ENCODE results near the gene KIF3A. TPM values are rescaled to one million over a fixed set of nuclear protein-coding genes. Genes with fewer than 3 reads are reported as not detected.

Gene KIF3A
- polyA plus RNA-seq, 1 of the 3 experiments (the other 2 are of a cell fraction): 5.1 TPM

- Histone ChIP-seq H3K9me3 (no peaks in the 10 kb centered on the region), H3K79me2 (ENCODE audit: insufficient read depth) (no peaks in the 10 kb centered on the region), H2AFZ (ENCODE audit: low read depth) (no peak overlapping the region), H3K4me2 (no peak overlapping the region), H4K20me1 (ENCODE audit: insufficient read depth) (no peaks in the 10 kb centered on the region), H3K4me1 (ENCODE audit: control insufficient read depth in 1 of 2, insufficient read depth in 2 of 2, low read depth in 1 of 2, low read length in 1 of 2) (peaks cover 17 to 18% of the 10 kb centered on the region in 2 experiments; a peak in 2 of 4 replicates), H3K9ac (no peak overlapping the region), H3K36me3 (replicated peaks in 1 of 2; ENCODE audit: control insufficient read depth in 1 of 2, insufficient read depth in 2 of 2, low read length in 1 of 2) (no peaks in the 10 kb centered on the region), H3K27ac (ENCODE audit: low read depth in 2 of 2, low read length in 1 of 2) (no peak overlapping the region), H3K9me2 (no peaks in the 10 kb centered on the region), H3K4me3 (ENCODE audit: low read depth in 2 of 2, low read length in 1 of 2) (no peak overlapping the region), H3K27me3 (ENCODE audit: insufficient read depth) (no peaks in the 10 kb centered on the region), H3F3A (replicated peaks; ENCODE audit: insufficient read depth) (peaks cover 6% of the 10 kb centered on the region)
- no peak for DNase-seq
- no peak for TF ChIP-seq IRF3 (IDR thresholded peaks at IDR 0.05; ENCODE audit: low read depth, low read length)
- no peak for TF ChIP-seq PBX3 (IDR thresholded peaks at IDR 0.05)
- TF ChIP-seq JUND (IDR thresholded peaks at IDR 0.05): no peak
- TF ChIP-seq GATA2 (CRISPR knock-in tag; IDR thresholded peaks at IDR 0.05): no peak
- TF ChIP-seq POLR2AphosphoS5 (IDR thresholded peaks at IDR 0.05; ENCODE audit: low read depth, low read length): no peak
- TF ChIP-seq EZH2phosphoT487 (IDR thresholded peaks at IDR 0.05; ENCODE audit: borderline replicate concordance, low read depth): no peak
- no peak for TF ChIP-seq FOSL2 (IDR thresholded peaks at IDR 0.05; ENCODE audit: borderline replicate concordance, low read depth)
- TF ChIP-seq RXRA (IDR thresholded peaks at IDR 0.05; ENCODE audit: borderline replicate concordance, low read depth): no peak
- TF ChIP-seq CHD2 (IDR thresholded peaks at IDR 0.05; ENCODE audit: low read length, partially characterized antibody): no peak
- no peak for TF ChIP-seq CTCF (IDR thresholded peaks at IDR 0.05)
- TF ChIP-seq FOXJ3 (CRISPR knock-in tag; IDR thresholded peaks at IDR 0.05): no peak
- TF ChIP-seq USF1 (IDR thresholded peaks at IDR 0.05; ENCODE audit: borderline replicate concordance, low read depth): no peak
- POLR2A ChIA-PET: no interaction called here
- CTCF ChIA-PET: interaction anchor here (0.8 to 2.0 kb wide), 3 partner anchors 10 to 32 kb away, joined by 3 to 7 read pairs (median 4); no protein-coding TSS in a partner anchor
- 89% methylated on average over 4 of the region's 4 CpGs for WGBS (ENCODE audit: low lambda C conversion rate)
Observed at GRCh38 chr5:132785864-132786263, 48.5 kb upstream of the KIF3A start.

GRCh38 chr5:132785365-132785764 is 48.0 kb upstream of the KIF3A start:
- no peak overlapping the region for H3K4me2 ChIP-seq
- H3F3A ChIP-seq (replicated peaks; ENCODE audit: insufficient read depth): peaks cover 6% of the 10 kb centered on the region
- DNase-seq: no peak
- H4K20me1 ChIP-seq (ENCODE audit: insufficient read depth): no peaks in the 10 kb centered on the region
- H3K36me3 ChIP-seq (replicated peaks in 1 of 2; ENCODE audit: control insufficient read depth in 1 of 2, insufficient read depth in 2 of 2, low read length in 1 of 2): no peaks in the 10 kb centered on the region
- CTCF ChIA-PET: interaction anchor here (0.8 to 2.0 kb wide), 3 partner anchors 15 to 35 kb away, joined by 3 to 8 read pairs (median 7); no protein-coding TSS in a partner anchor
- no peak overlapping the region for H3K27ac ChIP-seq (ENCODE audit: low read depth in 2 of 2, low read length in 1 of 2)
- peaks cover 17 to 18% of the 10 kb centered on the region in 2 experiments; a peak in 2 of 4 replicates for H3K4me1 ChIP-seq (ENCODE audit: control insufficient read depth in 1 of 2, insufficient read depth in 2 of 2, low read depth in 1 of 2, low read length in 1 of 2)
- H3K9ac ChIP-seq: no peak overlapping the region
- H3K27me3 ChIP-seq (ENCODE audit: insufficient read depth): no peaks in the 10 kb centered on the region
- POLR2A ChIA-PET: no interaction called here
- H3K79me2 ChIP-seq (ENCODE audit: insufficient read depth): no peaks in the 10 kb centered on the region
- H3K9me2 ChIP-seq: no peaks in the 10 kb centered on the region
- H2AFZ ChIP-seq (ENCODE audit: low read depth): peak overlapping the region; percentile 41; the same call in 1 of the 2 replicates
- 73% methylated on average over 5 of the region's 5 CpGs for WGBS (ENCODE audit: low lambda C conversion rate)
- H3K4me3 ChIP-seq (ENCODE audit: low read depth in 2 of 2, low read length in 1 of 2): no peak overlapping the region
- no peaks in the 10 kb centered on the region for H3K9me3 ChIP-seq
- no peak for TF ChIP-seq PBX3 (IDR thresholded peaks at IDR 0.05)
- no peak for TF ChIP-seq REST (IDR thresholded peaks at IDR 0.05; ENCODE audit: low read depth, low read length)
- no peak for TF ChIP-seq RAD21 (IDR thresholded peaks at IDR 0.05; ENCODE audit: low read length)
- no peak for TF ChIP-seq MXI1 (IDR thresholded peaks at IDR 0.05; ENCODE audit: low read depth, low read length)
- no peak for TF ChIP-seq SMC3 (IDR thresholded peaks at IDR 0.05; ENCODE audit: low read depth, low read length)
- no peak for TF ChIP-seq ELF1 (IDR thresholded peaks at IDR 0.05)

Data from SK-N-SH (cell line).